Fibroblast of skin of left quadriceps (primary cell): ENCODE measurements around the gene CCDC9.
A peak's percentile ranks its signal among the peaks of the same experiment; 100 is the strongest.
"Not testable (repeated sequence)": the region's sequence is repeated elsewhere in the genome, so short reads cannot be mapped to it uniquely, and the experiment has no call there.

Experiments used
- DNase-seq, 2 experiments: peaks; one replicate each; pipeline ENCODE4 v3.0.0-alpha.2; 2013; ENCODE audit warnings: low read depth in 2 of 2

The CCDC9 gene

DNA sequence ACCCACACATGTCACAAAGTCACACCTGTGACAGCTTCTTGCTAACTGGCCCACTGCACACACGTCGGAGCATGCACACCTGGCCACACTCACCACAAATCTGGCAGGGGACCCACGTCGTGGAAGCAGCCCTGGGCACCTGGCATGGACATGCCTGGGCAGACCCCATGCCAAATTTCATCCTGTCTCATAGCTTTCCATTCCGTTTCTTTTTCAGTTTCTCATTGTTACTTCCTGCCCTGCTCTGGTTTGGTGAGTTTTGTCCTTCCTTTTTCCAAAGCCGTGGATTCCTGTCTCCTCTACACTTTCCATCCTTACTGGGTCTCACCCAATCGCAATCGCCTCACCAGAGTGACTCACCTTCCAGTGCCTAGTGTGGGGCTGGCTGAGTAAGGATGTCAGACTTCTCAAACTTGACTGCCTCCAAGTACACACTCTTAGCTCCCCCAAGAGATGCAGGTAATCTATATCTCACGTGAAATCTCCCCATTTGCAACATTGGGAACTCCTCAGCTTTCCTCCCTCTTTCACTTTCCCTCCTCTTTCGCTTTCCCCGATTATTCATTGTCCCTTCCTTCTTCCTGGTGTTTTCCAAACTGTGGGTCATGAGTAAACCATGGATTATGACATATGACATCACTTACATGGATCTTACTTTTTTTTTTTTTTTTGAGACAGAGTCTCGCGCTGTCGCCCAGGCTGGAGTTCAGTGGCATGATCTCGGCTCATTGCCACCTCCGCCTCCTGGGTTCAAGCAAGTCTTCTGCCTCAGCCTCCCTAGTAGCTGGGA lies 23.7 kb upstream of the CCDC9 start:
- no peak for DNase-seq

DNA sequence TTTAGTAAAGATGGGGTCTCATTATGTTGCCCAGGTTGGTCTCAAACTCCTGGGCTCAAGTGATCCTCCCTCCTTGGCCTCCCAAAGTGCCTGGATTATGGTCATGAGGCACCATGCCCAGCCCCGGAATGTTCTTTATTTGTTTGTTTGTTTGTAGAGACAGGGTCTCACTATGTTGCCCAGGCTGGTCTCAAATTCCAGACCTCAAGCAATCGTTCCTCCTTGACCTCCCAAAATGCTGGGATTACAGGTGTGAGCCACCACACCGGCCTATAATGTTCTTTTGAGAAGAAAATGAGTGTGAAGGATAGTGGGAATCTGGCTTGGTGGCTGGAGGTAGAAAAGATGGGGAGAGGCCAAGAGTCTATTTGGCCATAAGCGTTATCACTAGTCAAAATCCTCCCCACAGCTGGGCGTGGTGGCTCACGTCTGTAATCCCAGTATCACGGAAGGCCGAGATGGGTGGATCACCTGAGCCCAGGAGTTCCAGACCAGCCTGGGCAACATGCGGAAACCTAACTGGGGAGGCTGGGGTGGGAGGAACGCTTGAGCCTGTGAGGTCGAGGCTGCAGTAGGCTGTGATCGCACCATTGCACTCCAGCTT lies 20.2 kb upstream of the CCDC9 start:
- no peak for DNase-seq

DNA sequence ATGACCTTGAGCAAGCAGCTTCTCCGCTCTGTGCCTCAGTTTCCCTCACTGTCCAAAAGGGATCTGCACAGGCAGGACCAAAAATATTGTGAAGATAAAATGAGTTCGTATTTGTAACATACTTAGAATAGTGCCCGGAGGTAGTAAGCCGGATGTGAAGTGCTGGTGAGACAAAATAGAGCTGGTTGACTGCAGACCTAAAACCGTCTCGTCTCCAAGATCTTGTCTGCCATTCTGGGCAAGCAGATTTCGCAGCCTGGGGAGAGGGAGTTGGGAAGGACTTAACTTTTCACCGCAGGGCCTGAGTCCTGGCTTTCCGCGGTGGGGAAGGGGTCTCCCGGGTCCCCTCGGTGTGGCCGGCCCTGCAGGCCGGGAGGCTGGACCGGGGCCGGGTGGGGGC lies 17.2 kb upstream of the CCDC9 start:
- no peak for DNase-seq

DNA sequence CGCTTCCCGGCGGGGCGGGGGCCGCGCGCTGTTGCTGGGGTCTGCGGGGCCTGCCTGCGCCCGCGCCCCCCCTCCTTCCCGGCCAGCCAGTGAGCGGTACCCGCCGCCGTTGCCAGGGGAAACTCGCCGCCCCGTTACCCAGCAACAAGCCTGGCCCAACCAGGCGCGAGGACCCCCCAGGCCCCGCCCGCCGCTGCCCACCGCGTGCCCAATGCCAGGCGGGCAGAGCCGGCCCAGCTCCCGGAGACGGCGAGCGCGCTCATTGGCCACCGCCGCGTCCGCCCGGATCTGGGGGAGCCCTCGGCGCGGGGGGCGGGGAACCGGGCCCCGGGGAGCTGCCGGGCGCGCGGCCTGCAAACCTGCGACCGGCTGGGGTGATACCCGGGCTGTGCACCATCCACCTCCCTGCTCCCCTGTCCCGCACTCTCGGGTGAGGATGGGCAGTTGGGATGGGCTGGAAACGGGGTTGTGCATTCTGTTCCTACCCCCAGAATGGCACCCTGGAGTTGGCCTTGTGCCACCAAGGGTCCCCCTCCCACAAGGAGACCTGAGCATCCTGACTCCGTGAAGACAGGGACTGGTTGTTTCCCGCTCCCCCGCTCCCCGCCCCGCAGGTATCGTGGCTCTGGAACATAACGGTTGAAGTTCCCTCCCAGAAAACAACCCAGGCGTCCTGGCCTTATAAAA lies 16.6 kb upstream of the CCDC9 start:
- no peak for DNase-seq

DNA sequence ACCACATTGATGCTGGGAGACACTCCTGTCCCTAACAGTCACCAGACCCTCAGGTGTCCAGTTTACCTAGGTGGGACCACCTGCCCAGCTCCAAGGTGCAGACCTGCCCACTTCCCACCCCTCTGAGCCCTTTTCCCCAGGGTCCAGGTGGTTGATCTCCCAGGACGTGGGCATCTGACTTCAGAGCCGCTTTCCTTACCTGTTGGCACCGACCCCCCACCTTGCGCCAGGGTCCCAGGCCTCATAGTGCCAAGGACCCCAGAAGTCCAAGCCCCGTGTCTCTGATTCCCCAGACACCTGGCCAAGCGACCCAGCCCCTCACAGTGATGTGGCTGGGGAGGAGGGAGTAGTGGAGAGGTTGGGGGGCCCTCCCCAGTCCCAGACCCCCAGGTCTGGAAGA lies 15.8 kb upstream of the CCDC9 start:
- no peak for DNase-seq

- peak; percentile 55 to 57 for DNase-seq
Measured at GRCh38 chr19:47240996-47241918, 15.1 kb upstream of the CCDC9 start.

- no peak for DNase-seq
Measured at GRCh38 chr19:47241919-47242577, 14.3 kb upstream of the CCDC9 start.

DNA sequence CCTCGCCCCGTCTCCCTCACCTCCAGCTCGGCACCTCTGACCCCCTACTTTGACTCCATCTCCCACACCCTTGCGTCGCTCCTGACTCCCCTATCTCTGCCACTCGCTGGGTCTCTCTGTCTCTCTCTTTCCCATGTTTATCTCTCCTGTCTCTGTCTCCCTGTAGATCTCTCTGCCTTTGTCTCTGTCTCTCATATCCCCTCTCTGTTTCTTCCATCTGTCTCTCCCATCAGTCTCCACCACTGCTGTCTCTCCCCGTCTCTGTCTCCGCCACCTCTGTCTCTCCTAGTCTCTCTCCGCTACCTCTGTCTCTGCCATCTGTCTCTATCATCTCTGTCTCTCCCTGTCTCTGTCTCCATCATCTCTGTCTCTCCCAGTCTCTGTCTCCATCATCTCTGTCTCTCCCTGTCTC lies 13.0 kb upstream of the CCDC9 start:
- DNase-seq, result no peak

GRCh38 chr19:47243776-47244547 lies 12.4 kb upstream of the CCDC9 start:
- peak; percentile 95 for DNase-seq

GRCh38 chr19:47247308-47247990 lies 8.9 kb upstream of the CCDC9 start:
- peak in 1 of 2 experiments; percentile 46 for DNase-seq

DNA sequence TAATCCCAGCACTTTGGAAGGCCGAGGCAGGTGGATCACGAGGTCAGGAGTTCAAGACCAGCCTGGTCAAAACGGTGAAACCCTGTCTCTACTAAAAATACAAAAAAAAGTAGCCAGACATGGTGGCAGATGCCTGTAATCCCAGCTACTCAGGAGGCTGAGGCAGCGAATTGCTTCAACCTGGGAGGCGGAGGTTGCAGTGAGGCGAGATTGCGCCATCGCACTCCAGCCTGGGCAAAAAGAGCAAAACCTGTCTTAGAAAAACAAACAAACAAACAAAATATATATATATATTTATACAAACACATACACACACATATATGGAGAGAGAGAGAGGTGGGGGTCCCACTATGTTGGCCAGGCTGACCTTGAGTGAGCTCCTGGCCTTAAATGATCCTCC lies 3.3 kb upstream of the CCDC9 start:
- not testable (repeated sequence) for DNase-seq

DNA sequence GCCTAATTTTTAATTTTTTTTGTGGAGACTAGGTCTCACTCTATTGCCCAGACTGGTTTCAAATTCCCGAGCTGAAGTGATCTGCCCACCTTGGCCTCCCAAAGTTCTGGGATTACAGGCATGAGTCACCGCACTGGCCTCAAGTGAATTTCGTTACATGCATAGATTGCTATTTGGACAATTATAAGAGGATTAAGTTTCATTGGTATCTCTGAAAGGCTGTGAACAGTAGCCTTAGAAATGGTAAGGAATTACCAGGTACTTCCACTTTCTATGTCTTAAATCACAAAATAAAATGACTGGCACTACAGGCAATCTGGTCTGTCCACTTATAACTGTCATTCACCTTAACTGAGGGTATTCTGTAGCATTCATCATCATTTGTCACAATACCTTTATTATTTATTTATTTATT lies 2.9 kb upstream of the CCDC9 start:
- peak; percentile 81 for DNase-seq

DNA sequence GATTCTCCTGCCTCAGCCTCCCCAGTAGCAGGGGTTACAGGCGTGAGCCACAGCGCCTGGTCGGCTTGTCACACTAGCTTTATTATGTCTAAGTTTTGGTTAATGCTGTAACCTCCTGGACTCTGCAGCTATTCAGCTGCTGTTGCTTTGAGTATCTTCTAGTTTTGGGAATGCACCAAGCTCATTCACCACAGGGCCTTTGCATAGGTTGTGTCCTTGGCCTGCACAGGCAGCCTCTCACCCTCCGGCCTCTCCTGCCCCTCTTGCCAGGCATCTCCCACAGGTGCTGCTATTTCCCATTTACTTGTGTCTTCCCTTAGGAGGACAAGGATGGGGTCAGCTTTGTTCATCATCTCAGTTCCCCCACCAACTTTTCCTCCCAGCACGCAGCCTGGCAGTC lies 2.4 kb upstream of the CCDC9 start:
- DNase-seq, result no peak

DNA sequence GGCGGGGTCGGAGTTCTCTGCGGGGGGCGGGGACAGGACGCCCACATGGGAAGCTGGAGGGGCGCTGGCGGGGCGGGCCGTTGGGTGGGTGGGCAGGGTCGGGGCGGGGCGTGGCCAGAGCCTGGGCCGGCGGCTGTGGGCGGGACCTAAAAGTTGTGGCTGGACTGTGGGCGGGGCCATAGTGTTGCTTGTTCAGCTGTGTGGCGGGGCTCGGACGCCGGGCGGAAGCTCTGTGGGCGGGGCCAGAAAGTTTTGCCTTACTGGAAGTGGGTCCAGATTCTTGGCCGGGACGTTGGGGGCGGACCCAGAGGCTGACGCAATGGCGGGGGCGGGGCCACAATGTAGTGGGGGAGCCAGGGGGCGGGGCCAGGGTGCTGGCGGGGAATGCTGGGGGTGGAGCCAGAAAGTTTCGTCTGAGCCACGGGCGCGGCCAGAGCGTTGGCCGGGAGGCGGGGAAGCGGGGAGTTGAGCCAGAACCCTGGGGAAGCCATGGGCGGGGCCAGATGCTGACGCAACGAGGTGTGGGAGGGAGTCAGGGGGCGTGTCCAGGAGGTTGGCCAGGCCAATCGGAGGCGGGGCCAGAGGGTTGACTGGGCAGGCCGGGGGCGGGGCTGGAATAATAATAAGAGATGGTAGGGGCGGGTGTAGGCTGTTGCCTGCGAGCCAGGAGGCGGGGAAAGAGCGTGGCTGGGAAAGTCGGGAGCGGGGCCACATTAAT lies 527 bp downstream of the CCDC9 start:
- peak; percentile 98 for DNase-seq

GRCh38 chr19:47257411-47258169 lies 1.3 kb downstream of the CCDC9 start:
- DNase-seq, result no peak

- DNase-seq, result no peak
Measured at GRCh38 chr19:47258434-47258833, 2.1 kb downstream of the CCDC9 start.

- no peak for DNase-seq
Measured at GRCh38 chr19:47258895-47259555, 2.7 kb downstream of the CCDC9 start.

GRCh38 chr19:47260476-47260875 lies 4.2 kb downstream of the CCDC9 start:
- no peak for DNase-seq
